Measurements from ENCODE around the gene COL24A1.
"Not testable (repeated sequence)": the region's sequence is repeated elsewhere in the genome, so short reads cannot be mapped to it uniquely, and the experiment has no call there.

COL24A1 gene

DNA sequence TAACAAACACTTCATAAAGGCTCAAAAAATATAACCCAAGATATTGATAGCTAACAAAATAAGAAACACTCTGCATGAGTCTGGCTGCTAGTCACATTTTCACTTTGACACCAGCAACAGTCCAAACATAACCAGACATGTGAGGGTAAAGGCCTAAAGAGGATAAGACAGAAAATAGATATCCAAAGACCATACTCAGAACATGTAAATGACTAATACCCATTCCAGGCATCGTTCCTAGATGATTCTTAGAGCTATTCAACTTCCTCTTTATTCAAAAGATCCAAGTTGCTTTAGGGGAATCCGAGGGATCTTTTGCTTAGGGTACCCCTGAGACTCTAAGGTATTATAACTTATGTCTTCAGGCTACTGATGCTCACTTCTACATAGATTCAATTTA lies 5.1 kb downstream of the COL24A1 start:
- no peak for DNase-seq

DNA sequence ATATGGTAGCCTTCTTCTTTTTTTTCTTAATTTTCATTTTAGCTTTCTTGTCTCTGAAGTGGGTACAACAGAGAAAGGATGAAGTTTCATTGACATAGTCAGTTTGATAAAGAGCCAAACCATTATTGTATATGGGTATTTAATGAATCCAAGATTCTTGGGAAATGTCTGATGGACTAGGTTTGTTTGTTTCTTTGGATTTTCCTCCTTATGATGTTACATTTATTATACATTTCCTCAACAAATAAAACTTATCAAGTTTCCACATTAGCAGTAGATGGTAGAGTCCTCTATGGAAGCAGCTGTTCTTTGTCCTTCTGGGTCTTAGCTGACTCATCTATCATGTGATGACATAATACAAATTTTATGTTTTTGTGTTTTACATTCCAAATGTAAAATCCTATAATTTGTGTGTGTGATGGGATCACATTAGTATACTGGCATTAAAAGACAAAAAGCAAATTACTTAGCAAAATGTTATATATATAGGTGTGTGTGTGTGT lies 6.0 kb downstream of the COL24A1 start:
- DNase-seq: no peak

DNA sequence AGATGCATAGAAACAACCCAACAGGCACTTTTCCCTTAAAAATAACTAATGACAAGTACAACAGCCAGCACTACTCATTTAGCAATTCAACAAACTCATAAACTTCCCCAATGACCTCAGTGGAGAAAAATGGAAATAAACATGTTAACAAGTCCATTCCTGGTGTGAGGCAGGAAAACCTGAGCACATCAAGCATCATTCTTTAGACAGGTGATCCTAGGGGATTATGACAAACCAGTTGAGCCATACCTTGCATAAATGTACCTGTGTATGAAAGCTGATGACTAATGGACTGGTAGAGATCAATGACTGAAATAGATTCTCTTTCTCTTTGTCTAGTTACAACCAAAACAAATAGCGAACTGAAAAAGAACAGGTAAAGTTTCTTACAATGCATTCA lies 7.0 kb downstream of the COL24A1 start:
- DNase-seq: no peak

DNA sequence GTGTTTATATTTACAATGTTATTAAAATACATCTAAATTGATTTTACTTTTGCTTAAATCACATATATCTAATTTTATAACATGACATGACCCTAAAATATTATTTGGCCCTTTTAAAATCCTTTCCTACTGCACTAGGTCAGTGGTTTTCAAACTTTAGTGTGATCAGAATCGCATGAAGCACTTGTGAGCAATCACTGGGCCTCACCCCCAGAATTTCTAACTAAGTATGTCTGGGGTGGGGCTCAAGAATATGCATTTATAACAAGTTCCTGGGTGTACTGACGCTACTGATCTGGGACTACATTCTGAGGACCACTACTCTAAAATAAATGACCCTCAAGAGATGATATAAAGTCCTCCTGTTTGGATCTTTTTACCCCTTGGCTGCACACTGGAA lies 8.8 kb downstream of the COL24A1 start:
- no peak for DNase-seq

DNA sequence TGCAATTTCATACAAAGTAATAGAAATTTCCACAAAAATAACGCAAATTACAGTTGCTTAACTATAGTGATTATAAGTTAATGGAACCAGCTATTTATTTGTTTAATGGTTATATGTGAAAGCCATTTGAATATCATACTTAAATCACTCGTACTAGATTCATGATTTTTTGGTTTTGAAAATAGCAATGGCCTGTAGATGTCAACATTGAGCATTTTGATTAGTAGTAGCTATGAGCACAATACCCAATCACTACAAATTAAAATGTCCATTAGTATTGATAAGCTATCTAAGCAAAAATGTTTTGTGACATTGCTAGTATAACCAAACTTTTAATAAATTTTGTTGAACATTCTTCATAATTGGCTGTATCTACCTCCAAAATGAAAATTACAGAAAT lies 10.0 kb downstream of the COL24A1 start:
- DNase-seq: no peak

DNA sequence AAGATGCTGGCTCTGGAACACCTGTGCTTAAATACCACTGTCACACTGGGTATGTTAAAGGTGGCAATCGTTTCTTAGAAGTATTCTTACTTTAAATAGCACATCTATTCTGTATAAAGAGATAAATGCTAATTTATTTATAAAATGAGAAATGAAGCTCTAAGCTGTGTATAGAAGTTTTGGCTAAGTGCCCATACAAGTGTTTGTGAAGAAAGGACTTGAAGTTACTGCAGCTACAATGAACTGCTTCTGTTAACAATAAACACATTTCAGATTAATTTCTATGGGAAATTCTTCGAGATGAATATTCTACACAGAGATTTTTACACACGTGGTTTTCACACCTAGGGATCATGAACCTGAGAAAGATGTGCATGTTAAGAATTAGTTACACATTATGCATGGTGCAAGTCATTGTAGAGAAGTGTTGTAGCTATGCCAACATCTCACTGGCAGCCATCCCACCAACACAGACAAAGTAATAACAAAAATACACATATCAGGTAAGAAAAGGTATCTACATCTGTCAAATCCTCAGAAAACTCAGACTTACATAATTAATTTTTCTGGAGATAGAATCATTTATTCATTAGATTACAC lies 16.2 kb downstream of the COL24A1 start:
- no peak for DNase-seq

DNA sequence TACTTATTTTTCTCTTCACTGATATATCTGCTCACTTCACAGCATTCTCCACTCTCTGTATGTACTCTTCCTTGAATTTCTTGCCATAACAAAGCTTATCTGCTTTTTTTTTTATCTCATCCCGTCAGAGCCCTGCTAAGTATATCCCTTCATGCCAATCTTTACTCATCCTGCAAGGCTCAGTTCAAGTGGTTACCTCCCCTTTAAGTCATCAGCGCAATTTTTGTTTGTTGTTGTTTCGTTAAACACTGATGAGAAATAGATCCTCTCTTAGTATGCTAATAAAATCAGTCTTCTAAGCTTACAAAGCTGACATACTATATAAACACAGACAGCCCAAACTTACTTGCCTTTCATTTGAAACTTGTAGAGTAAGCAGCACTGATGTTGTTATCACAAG lies 17.8 kb downstream of the COL24A1 start:
- DNase-seq: no peak

DNA sequence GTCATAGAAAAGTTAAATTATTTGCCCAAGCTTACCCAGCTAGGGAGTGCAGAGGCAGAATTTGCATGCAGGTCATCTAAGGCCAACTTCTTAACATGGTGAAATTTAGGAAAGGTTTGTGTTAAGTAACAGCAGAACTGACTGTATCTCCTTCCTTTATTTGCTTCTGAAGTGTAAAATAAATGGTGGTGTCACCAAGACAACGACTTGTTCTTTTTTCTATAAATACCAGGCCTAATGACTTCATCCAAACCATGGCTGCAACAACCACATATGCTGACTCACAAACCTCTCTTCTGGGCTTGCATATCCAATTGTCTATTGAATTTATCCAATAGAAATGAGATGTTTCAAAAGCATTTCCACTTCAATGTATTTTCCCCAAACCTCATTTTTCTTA lies 19.1 kb downstream of the COL24A1 start:
- DNase-seq: no peak

DNA sequence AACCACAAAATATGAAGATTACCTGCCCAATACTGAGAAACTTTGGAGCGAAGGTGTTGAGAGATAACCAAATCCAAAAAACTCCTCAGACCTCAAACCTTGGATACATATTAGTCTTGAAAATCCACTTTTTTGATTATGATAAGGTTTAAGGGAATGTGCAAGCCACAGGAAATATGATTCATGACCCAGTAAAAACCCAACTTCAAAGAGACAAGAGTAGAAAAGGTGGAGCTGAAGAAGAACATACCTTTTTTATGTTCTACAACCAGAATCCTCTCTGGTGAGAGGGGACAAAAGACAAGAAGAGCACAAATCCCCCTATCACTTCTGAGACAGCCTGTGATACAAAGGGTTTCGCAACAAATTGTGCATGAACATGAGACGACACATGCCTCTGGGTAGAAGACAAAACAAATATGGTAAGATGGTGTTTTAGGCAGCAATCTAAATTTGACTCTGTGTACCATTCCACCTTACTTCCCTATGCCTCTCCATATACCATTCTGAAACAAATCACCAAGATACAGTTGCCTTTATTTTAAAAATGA lies 37.3 kb downstream of the COL24A1 start:
- no peak for DNase-seq

DNA sequence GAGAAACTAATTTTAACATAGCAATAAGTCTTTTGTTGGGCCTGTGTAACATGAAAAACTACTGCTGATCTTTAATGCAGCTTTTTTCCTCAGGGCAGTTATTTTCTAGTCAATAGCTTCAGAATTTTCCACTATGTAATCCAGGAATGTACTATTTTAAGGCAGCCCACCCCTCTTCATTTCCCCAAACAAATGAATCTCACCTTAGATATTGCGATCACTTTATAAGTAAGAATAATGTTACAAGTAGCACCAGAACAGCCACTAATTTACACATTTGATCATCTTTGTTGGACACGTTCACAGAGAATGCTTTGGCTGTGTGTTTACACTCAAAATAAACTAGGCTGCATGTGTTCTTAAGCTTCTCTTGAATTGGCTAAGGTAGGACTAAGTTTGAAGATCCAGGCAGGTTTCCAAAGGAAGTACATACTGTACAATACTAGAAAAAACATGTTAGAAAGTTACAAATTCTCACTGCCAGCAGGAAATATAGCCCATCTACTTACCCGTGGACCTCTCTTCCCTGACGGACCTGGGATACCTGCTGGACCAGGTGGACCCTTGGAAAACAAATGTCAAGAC lies 41.7 kb downstream of the COL24A1 start:
- no peak for DNase-seq

DNA sequence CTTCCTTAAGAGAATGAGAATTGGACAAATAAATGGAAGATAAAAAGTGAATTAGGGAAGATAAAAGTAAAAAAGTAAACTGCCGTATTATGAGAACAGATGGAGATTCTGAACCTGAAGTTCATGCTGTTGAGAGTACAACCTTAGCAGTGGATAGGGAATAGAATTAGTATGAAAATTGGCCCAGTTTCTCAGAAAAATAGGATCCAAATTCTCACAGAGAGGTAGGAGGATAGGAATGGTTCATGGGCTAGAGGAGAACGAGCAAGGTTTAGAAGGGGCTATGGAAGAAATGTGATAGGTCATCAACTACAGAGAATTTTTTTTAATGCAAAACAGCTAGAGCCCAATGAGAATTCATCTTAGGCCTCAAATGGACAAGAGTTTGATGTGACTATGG lies 42.3 kb downstream of the COL24A1 start:
- DNase-seq: no peak

DNA sequence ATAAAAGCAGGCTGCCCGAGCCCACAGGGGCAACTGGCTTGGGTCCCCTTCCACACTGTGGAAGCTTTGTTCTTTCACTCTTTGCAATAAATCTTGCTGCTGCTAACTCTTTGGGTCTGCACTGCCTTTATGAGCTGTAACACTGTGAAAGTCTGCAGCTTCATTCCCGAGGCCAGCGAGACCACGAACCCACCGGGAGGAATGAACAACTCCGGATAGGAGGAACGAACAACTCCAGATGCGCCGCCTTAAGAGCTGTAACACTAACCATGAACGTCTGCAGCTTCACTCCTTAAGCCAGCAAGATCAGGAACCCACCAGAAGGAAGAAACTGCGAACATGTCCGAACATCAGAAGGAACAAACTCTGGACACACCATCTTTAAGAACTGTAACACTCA lies 45.0 kb downstream of the COL24A1 start:
- DNase-seq: not testable (repeated sequence)

DNA sequence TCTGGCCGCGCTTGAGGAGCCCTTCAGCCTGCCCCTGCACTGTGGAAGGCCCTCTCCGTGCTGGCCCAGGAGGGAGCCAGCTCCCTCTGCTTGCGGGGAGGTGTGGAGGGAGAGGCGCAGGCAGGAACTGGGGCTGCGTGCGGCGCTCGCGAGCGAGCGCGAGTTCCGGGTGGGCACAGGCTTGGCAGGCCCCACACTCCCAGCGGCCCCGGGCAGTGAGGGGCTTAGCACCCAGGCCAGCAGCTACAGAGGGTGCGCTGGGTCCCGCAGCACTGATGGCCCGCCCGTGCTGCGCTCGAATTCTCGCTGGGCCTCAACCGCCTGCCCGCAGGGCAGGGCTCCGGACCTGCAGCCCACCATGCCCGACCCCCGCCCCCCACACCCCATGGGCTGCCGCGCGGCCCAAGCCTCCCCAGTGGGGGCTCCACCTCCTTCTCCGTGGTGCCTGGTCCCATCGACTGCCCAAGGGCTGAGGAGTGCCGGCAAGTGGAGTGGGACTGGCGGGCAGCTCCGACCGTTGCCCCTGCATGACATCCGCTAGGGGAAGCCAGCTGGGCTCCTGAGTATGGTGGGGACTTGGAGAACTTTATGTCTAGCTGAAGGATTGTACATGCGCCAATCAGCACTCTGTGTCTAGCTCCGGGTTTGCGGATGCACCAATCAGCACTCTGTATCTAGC lies 46.0 kb downstream of the COL24A1 start:
- no peak for DNase-seq

DNA sequence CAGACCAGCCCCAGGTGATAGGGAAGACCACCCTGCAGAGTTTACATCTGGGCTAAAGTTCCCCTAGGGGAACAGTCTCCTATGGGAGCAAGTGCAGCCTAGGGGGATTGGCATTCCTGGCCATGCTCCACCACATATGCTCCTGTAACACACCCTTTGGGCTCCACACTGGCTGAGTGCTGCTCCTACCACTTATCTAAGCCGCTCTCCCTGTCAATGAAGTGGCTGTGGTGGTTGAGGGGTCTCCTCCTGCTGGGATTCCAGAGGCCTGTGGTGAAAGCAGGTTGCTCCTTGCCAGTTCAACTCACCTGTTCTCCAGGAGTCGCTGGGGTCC lies 51.1 kb downstream of the COL24A1 start:
- DNase-seq: no peak

DNA sequence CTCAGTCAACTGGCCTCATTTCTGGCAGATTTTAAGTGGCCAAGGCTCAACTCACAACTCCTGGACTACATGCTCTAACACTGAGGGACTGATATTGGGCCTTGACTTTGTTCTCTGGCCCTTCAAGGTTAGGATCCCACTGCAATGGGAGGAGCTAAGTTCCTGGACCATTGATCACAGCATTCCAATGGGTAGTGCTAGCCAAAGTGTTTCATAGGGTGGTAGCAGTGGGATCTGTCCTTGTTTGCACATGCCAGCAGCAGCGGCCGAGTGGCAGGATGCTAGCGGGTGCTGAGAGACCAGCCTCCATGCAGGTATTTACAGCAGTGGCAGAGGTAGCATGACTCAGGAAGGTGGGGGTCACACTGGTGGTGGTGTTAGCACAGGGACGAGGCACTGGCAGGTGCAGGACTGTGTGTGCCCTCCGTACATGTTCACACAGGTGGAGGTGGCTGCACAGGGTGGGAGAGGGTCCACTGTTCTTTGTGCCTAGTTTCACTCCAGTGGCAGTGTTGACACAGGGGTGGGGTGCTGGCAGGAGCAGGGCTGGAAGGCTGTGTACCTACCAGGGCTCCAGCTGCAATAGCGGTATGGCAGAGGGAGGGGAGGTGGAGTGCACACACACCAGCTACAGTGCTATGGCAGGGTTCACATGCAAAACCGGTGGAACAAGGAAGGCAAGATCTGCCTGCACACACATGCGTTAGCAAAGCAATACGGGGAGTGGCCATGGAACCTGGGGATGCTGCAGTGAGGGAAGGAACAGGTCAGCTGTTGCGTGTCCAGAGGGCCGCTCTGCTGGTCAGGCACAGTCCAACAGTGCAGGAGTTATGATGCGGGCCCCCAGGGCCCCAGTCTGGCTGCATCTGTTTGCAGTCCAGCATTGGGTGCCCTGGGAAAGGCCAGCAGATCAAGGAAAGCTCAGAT lies 51.7 kb downstream of the COL24A1 start:
- DNase-seq: no peak

DNA sequence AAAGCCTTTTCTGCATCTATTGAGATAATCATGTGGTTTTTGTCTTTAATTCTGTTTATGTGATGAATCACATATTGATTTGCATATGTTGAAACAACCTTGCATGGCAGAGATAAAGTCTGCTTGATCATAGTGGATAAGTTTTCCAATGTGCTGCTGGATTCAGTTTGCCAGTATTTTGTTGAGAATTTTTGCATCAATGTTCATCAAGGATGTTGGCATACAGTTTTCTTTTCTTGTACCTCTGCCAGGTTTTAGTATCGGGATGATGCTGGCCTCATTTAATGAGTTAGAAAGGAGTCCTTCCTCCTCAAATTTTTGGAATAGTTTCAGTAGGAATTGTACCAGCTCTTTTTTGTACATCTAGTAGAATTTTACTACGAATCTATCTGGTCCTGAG lies 55.0 kb downstream of the COL24A1 start:
- no peak for DNase-seq

DNA sequence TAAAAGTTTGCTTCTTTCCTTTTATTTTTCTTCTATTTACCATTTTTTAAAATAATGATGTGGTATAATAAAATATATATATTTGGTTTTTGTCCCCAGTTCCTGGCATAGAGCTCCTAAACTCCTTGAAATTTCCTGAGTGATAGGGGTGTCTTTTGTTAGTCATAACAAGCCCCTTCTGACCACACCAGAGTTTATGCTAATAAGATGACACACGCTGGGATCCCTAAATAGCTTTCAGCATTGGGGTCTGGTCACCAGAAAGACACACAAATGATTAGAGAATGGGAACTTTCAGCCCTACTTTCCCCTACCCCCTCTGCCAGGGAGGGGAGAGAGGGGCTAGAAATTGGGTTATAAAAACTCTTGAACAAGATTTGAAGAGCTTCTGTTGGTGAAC lies 56.2 kb downstream of the COL24A1 start:
- no peak for DNase-seq

DNA sequence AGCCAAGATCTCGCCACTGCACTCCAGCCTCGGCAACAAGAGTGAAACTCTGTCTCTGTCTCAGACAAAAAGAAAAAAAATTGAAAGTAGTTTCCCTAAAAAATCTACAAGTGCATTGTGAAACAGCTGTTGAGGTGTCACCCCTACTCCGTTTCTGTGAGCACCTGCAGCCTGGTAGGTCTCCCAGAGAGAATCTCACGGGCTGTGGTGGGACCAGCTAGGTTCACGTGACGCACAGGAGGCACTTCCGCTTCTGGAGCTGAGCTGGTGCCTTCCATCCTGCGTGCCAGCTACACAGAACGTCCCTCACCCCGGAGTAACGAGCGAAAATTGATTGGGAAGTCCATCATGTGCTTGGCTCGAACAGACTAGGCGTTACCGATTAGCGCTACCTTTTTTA lies 66.8 kb downstream of the COL24A1 start:
- no peak for DNase-seq

DNA sequence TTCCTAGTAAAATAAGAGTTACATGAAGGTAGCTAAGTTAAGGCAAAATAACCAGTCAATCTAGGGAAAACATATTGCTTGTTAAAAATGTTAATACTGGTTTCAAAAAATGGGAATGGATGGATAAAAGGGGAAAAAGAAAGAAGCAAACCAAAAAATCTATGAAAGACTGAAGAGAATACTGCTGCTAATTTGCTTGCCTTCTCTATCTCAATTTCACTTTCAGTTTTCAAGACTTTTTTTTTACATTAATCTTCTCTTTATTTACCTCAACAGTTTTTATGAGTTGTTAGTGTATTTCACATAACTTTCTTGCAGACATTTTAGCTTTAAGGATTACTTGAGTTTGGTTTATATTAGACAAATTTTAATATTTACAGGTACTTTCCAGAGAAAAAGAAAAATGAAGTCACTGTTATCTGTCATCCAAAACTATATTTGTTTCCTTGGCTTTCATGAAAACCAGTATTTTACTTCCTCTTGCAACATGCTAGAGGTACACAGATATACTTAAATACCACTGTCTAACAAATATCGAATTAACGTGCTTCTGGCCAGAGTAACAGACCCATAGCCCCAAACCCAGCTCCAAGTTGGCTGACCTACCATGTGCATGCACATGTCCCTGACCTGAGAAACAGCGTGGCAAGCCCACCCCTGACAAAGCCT lies 70.7 kb downstream of the COL24A1 start:
- DNase-seq: no peak

DNA sequence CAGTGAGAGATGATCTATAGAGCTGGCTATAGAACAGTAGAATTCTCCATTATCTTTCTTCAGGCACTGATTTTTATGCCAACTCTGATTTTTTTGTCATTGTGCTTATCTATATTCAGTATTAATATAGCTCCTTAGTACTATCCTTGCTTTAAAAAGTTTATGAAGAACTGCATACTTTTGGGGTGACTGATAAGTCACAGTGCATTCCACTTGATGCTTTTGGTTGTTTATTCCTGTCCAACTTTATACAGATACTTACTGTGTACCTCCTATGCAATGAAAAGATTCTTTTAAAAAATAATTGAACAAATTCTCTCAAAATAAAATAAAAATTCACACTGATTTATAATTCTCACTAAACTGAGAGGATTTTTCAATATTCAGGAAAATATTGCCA lies 71.6 kb downstream of the COL24A1 start:
- DNase-seq: no peak

DNA sequence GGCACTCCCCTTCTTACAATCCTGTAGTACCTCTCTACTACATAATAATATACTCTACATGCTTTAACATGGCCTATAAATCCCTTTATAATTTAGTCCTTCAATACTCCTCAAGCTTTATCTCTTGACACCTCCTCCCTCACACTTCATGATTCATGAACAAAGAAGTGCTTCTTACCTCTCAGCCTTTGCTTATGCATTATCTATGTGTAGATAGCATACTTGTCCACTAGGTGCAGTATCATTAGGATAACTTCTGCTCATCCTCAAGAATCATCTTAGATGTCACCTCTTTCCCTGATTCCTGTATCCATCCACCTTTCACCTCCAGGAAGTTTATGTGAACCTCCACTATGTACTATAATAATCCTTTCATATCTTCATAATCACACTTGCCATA lies 74.4 kb downstream of the COL24A1 start:
- DNase-seq: no peak

DNA sequence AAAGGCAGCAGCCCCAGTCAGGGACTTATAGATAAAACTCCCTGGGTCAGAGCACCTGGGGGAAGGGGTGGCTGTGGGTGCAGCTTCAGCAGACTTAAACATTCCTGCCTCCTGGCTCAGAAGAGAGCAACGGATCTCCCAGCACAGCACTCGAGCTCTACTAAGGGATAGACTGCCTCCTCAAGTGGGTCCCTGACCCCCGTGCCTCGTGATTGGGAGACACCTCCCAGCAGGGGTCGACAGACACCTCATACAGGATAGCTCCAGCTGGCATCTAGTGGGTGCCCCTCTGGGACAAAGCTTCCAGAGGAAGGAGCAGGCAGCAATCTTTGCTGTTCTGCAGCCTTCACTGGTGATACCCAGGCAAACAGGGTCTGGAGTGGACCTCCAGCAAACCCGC lies 84.1 kb downstream of the COL24A1 start:
- DNase-seq: not testable (repeated sequence)

DNA sequence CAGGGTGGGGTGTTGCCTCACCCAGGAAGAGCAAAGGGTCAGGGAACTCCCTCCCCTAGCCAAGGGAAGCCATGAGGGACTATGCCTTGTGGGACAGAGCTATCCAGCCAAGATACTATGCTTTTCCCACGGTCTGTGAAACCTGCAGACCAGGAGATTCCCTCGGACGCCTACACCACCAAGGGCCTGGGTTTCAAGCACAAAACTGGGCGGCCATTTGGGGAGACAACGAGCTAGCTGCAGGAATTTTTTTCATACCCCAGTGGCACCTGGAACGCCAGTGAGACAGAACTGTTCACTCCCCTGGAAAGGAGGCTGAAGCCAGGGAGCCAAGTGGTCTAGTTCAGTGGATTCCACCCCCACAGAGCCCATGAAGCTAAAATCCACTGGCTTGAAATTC lies 84.7 kb downstream of the COL24A1 start:
- DNase-seq: not testable (repeated sequence)

Data from activated effector memory CD4-positive, alpha-beta T cell treated with anti-CD3 and anti-CD28 coated beads, Interleukin-2, amount 50 U/mL, for 16 hours (primary cell).